T-helper 2 cell treated with Interferon-gamma antibody and Interleukin-4, amounts not matched to agents 100 ng/mL and 5 ng/mL, for 36 hours (primary cell): Measurements from ENCODE around the gene ADSS1. TPM values are rescaled to one million over a fixed set of nuclear protein-coding genes. Genes with fewer than 3 reads are reported as not detected.

Source experiments
- intact Hi-C: fragments of 100-400 bp; cut with micrococcal nuclease; formaldehyde crosslinking; loops from one replicate; pipeline ENCODE4 v1.15.1; 2023
- total RNA-seq: library from RNA; stranded (reverse); gene quantifications from 2 replicates; pipeline ENCODE4 v1.2.3, GENCODE V29; 2022

ADSS1 gene
- total RNA-seq, 1 donor from 2014 or later, result 1.0 TPM

DNA sequence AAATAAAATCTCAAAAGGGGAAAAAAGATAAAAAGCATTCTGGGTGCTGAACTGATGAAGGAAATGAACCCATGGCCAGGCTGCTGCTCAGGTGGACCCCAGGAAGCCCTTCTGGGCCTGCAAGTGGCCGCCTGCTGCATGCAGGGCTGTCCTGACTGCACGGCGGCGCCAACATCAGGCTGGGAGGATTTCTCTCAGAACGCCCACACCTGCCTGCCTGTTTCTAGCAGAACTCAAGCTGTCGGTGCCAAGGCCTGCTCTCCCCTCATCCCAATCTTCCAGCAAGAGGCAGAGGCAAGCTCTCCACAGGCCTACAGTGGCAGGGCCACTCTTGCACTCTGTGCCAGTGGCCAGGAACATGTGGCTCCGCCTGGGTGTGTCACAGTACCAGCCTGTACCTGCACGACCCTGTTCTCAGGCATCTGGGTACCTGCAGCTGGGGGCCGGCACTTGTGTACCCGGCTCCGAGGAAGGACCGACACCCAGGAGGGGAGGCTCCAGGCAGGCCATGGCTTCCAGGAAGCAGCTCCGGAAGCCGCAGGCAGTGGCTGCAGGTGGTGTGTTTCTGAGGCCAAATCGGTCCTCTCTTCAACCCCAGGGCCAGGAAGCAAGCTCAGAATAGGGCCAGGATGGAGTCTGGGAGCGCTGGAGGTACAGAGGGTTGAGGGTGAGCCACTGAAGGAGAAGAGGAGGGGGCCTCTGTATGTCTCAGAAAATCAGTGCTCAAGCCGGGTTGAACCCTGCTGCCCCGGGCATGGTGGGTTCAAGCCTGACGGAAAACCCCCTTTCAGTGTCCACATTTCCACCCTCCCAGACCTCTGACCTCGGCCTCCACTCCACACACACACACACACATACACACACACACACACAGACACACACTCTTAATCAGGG, 37.2 kb upstream of the ADSS1 start:
- intact Hi-C loops, result no loop called here

DNA sequence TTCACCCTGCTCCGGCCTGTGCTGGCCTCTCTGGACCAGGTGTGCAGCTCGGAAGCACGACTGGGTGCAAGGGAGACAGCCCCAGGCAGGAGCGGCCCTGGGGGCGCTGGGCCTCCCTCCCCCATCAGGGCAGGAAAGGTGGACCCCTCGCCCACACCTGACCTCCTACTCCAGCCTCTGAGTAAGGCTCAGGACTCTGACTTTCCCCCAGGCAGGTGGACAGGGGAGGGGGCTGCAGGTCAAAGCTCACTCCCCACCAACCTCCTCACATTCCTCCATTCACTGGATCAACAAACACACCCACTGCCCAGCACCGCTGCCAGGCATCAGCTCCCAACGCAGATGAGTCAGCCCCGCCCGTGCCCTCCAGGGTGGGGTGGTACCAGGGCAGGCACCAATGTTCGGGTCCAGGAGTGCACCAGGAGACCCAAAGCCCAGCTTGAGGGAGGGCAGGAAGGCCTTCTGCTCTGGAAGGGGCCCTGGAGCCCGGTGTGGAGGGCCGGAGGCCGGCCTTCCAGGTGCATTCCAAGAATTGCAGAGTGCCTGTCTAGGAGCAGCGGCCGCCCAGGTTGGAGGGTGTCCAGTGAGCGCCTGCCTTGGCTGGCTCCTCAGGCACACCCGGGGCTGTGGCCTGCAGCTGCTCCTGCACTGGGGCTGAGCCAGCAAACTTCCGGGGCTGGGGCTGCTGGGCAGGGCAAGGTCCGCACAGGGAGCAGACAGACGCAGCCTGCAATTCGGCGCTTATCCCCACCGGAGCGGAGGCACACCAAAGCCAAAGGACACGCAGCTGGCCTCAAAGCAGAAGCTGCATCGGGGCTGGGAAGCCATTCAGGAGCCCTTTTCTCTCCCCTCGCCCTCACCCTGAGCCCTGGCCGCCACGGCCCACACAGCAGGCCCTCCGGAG, 36.2 kb upstream of the ADSS1 start:
- intact Hi-C loops, result no loop called here

DNA sequence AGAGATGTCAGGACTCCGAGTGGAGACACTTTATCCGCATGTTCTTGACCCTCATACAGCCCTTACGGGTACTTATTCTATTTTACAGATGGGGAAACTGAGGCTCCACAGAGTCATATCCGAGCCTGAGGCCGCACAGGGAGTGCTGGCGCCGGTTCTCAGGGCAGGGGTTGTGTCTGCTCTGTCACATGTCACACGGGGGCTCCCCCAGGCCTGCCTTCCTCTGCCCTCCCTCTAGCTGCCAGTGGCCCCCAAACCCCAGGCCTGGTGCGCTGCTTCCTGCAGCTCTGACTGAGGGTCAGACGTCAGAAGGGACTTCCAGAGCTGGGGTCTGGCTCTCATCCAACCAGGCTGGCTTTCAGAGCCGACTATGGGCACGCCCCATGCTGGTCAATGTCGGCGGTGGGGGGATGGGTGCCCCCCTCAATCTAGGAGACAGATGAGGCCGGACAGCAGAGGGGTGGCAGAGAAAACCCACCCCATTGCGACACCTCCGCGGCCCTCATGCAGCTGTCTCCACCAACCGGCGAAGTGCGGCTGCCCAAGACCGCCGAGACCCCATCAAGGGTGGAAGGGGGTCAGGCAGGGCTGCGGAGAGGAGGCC, 35.4 kb upstream of the ADSS1 start:
- intact Hi-C loops, result no loop called here

DNA sequence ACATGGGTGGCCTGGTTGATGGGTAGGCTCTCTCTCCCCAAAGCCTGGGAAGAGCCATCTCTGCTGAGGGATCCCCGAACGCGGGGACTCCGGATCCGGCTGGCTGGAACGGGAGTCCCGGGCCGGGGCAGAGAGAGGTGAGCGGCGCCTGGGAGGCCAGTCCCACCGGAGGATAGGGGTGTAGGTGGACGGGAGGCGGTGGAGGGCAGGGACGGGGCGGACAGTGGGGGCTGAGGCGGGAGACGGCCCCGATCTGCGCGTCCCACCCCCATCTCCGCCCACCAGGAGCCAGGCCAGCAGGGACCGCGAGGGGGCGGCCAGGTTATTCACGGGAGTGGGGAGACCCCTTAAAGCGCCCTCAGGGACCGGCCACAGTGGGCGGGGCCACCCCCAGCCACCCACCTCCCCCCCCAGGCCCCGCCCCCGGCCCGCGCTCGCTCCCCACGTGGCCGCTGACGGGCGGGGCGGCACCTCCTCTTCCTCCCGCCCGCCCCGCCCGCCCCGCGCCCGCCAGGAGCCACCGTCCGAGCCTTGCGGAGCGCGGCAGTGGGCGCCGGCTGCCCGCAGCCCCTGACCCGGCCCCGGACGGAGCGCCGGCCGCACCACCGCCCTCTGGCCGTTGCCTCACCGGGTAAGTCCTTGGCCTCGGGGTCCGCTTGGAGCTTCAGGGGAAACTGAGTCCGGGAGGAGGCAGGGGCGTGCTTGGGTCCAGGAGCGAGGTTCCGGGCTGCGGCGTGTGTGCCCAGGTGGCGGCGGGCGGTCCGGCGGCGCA, 34.7 kb upstream of the ADSS1 start, which contains the start of gene INF2:
Gene INF2 (plus strand): TSS at position 510 of the 772 bp plus-strand sequence. CDS start 11,748 bp downstream, outside the sequence.
- intact Hi-C loops, result no loop called here

DNA sequence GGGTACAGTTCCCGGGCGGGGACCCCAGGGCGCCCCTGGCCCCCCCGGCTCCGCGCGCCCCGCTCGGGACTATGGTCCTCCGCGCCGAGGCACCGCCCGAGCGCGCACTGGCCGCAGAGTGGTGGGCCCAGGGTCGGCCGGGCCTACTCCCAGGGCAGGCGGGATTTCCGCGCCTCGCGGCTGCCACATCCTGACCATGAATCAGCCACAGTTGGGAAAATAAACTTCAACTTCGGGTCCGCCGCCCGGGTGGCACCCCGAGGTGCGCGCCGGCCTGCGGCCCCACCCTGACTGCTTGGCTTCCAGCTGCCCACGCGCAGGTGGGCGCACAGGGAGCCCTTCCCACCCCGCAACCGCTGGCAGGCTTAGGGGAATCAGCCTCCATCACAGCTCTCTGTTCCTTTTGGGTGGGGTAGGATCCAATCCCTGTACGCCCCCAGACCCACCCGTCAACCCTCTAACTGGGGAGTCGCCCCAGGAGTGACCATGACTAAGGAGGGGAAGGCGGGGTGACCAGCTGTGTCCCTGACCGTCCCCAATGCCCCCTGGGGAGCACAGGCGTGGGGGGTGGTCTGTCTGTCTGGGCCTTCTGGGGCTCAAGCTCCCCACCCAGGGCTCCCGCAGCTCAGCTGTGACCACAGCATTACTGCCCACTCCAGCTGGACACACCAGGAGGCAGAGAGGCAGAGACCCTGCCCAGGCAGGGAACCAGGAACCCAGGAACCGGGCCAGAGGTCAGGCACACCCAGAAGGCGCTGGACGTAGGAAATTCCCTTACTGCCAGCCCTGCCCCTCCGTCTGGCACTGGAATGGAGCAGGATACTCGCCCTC, 33.9 kb upstream of the ADSS1 start:
- intact Hi-C loops, result no loop called here

DNA sequence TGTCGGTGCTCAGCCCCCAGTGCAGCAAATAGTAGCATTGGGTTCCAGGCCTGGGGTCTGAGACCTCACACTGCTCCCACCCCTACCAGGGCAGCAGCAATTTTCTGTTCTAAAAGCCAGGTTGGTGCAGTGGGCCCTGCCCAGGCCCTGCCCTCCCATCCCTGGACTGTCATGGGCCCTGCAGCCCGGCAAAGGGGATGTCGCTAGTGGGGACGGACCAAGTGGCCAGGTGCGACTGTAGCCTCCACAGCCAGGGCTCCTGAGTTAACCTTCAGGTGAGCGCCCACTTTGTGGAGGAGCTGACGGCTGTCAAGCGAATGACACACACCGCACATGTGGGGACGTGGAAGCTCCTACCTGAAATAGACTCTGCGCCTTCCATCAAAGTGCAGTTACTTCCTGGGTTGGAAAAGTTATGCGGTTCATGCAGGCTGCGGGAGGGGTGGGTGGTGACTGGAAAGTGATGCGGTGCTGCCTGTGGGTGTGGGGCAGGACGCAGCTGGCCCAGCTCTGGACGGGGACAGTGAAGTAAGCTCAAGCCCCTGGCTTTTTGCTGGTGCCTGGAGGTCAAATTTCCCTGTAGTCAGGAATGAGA, 33.1 kb upstream of the ADSS1 start:
- intact Hi-C loops, result no loop called here

DNA sequence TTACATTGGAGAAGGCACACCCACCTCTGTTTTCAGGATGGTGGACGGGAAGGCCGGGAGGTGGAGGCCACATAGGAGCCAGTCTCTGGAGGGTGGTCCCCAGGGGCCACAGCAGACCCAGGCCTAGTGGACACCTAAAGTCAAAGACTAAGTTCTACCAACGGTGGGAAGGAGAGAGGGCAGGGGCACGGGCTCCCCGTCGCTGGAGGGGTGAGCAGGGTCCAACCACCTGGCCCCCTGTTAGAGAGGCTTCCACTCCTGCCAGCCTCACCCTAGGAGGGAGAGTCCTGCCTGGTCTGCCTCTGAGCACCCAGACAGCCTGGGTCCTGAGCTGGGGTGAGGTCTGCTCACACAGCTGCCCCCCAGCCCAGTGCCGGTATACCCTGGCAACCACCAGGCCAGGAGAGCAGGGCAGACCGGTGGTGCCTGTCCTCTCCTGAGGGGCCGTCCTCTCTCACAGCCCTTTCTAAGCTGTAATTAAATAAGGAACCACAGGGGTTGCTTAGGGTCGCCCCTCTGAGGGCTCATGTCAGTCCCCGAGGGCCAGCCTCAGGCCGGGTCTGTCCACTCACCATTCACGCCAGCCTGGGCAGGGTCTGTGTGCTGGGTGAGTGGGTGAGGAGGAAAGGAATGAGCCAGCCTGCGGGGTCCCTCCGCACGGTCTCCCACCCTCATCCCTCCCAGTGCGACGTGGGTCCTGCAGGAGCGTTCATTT, 32.3 kb upstream of the ADSS1 start:
- intact Hi-C loops, result no loop called here

DNA sequence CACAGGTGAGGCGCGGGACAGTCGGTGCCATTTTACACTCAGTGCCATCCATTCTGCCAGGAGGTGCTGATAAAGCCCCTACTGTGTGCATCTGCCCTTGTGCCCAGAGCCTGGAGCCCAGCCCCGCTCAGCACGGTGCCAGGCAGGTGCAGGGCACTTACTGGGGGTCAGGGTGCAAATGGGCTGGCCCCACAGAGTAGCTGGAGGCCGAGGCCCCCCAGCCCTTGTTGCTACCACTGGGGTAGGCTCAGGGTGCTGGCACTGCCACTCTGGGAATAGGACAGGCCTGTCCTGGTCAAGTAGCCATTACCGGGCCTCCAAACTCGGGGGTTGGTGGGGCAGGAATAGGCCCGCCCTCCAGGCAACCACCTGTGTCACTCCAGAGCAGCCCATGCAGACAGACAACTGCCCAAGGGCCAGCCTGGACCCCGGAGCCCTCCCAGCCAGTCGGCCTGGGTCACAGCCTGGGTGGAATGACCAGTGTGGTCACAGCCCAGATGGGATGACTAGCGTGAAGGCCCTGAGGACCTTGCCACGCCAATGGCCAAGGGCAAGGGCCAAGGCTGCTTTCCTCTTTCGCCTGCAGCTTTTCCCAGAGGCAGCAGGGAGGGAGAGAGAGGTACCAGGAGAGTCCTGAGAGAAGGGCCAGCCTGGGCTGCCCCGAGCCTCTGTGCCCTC, 31.6 kb upstream of the ADSS1 start:
- intact Hi-C loops, result no loop called here

DNA sequence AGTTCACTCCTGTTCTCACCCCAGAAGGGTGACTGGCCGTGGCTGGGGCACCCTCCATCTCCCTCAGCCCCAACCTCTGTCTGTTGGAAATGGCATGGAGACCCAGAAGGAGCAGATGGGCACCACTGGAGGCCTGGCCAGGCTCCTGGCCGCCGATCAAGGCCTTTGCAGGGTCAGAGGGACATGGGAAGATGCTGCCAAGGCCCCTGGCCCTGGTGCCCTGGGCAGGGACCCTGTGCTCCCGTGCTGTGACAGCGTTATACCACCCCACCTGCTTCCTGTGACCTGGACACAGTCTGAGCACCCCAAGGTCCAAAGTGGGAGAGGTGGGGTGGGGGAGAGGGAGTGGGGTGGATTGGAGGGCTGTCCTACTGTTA, 31.1 kb upstream of the ADSS1 start:
- intact Hi-C loops, result no loop called here

DNA sequence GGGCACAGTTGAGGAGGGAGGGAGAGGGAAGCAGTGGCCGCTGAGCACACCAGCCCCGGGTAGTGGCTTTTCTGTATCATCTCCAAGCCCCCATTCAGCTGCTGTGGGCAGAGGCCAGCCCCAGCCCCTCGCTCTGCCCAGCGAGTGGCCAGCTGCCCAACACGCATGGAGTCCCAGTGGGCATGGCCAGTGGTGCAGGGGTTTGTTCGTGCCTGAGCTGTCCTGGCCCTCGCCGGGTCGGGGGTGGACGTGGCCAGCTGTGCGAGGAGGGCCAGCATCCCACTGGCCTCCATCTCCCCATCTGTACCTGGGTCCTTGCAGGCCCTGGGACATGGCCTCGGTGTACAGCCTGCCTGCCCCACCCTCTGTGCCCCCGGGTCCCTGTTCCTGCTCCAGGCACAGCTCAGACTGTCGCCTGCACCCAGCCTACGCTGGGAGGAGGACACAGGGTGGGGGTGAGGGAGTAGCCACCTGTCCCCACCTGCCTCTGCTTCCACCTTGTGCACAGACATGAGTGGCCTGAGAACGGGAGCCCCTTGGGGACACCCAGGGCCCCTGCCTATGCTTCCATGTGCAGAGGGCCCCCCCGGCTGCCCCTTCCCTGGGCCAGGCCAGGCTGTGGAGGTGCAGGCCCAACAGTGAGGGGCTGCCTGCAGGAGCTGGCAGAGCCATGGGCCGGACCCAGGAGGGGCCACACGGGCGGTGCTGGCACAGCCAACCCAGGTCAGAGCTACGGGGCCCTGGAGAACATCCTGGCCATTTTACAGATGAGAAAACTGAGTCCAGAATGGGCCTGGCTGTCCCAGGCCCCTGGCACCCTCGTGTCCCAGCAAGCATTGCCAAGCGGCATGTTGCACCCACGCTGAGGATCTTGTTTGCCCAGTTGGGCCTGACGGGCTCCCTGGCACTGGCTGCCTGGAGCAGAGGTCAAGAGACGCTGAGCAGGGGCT, 30.3 kb upstream of the ADSS1 start:
- intact Hi-C loops, result loop anchor here (2.0 kb wide), 1 partner anchor 17 kb away; no protein-coding TSS in a partner anchor

DNA sequence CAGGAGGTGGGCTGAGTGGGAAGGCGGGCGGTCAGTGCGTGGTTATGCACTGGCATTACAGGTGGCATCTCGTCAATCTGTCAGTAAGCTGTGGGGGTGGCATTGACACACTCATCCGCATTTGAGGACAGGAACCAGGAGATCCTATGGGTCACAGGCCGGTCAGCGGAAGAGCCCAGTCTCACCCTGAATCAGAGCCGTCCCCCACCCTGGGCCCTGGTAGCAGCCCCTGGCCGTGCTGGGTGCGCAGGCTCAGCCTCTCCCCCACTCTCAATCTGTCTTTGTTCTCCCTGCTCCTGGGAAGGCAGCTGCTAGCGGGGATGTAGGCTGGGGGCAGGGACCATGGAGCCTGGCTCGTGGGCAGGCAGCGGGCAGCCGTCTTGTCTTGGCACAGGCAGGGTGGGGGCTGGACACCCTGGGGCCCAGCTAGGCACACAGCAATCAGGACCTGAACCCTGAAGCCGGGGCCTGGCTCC, 29.5 kb upstream of the ADSS1 start:
- intact Hi-C loops, result loop anchor here (2.0 kb wide), 1 partner anchor 18 kb away; no protein-coding TSS in a partner anchor

DNA sequence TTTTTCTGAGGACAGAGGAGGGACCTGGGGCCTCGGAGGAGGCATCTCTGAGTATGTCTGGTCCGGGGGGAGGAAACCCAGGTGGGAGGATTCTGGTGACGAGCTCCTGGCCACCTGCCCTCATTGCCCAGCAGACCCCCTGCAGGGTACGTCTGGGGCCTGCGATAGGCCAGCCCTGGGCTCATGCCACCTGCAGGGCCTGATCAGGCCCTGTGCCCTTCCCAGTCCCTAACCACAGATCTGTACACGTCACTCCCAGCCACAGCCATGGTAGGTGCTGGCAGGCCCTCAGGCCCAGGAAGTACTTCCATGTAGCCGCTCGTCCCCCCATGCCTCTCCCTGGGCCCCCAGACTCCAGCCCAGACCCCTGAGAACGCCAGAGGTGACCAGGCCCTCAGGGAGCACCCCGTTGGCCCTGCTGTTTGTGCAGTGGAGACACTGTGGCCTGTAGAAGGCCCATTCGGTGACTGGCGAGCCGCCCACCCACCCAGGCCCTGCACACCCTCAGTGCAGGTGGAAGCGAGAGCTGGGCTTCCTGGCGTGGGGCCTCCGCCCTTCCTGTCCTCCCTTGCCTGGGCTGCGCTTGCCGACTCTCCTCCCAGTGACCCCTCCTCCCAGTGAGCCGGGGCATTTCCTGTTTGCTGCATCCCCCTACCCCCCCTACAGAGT, 28.9 kb upstream of the ADSS1 start:
- intact Hi-C loops, result loop anchor here (2.0 kb wide), 1 partner anchor 18 kb away; no protein-coding TSS in a partner anchor

DNA sequence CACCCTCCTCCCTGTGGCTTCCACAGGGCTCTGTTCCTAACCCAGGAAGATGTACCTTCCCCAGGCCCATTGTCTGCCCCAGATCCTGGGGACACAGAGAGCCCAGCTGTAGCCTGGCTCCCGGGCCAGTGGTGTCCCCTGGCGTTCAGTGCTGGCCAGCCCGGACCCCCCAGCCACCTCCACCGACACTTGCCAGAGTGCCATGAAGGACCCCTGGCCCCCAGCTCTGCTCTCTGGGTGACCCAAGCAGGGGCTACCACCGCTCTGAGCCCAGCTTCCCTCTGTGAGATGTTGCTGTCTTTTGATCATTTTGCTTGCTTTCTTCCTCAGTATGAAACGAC, 28.4 kb upstream of the ADSS1 start:
- intact Hi-C loops, result loop anchor here (2.0 kb wide), 1 partner anchor 19 kb away; no protein-coding TSS in a partner anchor

DNA sequence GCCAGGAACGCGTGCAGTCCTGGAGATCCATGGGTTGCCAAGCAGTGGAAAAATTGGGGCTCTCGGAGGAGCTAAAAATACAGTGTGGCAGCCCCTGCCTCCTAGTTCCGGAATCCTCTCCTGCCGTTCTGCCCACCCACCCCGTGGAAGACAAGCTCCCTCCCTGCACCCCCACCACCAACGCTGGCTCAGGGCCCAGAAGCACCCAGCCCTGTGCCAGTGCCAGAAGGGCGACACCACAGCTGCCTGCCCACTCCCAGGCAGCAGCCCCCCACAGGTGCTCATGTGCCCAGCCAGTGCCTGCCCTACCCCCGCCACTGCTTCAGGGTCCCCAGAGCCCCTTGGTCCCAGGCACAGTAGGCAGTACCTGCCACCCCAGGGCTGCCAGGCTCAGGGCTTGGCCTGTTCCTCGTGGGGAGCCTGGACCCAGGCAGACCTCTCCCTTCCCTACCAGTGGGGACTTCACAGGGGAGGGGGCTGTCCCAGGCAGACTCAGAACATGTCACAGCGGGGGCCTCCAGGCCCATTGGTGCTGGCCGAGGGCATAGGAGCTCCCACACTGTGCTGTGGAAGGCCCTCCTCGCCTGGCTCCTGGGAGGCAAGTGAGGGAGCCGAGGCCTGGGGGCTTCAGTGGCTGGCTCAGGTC, 27.2 kb upstream of the ADSS1 start:
- intact Hi-C loops, result no loop called here

DNA sequence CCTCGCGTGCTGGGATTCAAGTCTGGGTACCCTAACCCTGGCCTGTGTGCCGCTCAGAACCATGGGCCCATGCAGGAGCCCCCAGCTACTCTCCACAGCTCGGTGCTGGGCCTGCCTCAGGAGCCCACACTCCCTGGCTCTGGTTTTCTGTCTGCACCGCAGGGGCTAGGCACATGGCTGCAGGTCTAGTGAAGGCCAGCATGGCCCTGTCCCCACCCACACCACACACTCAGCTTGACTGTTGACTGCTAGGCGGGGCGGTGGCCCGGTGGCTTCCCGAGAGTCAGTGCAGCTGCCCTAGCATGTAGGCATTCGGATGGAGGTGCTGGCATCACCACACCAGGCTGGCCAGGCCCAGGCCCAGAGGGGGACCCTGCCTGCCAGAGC, 26.7 kb upstream of the ADSS1 start:
- intact Hi-C loops, result no loop called here
